Smooth muscle cell (in vitro differentiated cells): Measurements from ENCODE around the gene FHAD1. TPM values are rescaled to one million over a fixed set of nuclear protein-coding genes. Genes with fewer than 3 reads are reported as not detected.
A peak's percentile ranks its signal among the peaks of the same experiment; 100 is the strongest.

Experiments used
- DNase-seq: peaks from one replicate; lab custom pipeline; 2025; ENCODE audit not compliant: unreplicated experiment; lab: John Stamatoyannopoulos, UW
- H2AFZ ChIP-seq: fragments of 200-600 bp; sonication (generic); 2 replicates; pipeline ENCODE4 v1.6.0; 2016; ENCODE audit warnings: antibody characterized with exemption, low read depth, mild to moderate bottlenecking
- H3F3A ChIP-seq: fragments of 200-600 bp; sonication (generic); 2 replicates; pipeline ENCODE4 v1.6.0; 2017; ENCODE audit warnings: antibody characterized with exemption, low read depth
- H3K27ac ChIP-seq: fragments of 200-600 bp; sonication (generic); 2 replicates; pipeline ENCODE4 v1.5.1; 2016; ENCODE audit warnings: low read depth, mild to moderate bottlenecking
- H3K27me3 ChIP-seq: fragments of 200-600 bp; sonication (generic); 2 replicates; pipeline ENCODE4 v1.6.1; 2016; ENCODE audit warnings: low read depth, mild to moderate bottlenecking
- H3K36me3 ChIP-seq: fragments of 200-600 bp; sonication (generic); 2 replicates; pipeline ENCODE4 v1.5.1; 2016; ENCODE audit warnings: low read depth
- H3K4me1 ChIP-seq: fragments of 200-600 bp; sonication (generic); 2 replicates; pipeline ENCODE4 v1.5.1; 2016; ENCODE audit warnings: low read depth
- H3K4me2 ChIP-seq: fragments of 200-600 bp; sonication (generic); 2 replicates; pipeline ENCODE4 v1.6.0; 2016; ENCODE audit warnings: mild to moderate bottlenecking
- H3K4me3 ChIP-seq: fragments of 200-600 bp; sonication (generic); 2 replicates; pipeline ENCODE4 v1.5.1; 2016; ENCODE audit warnings: mild to moderate bottlenecking
- H3K79me2 ChIP-seq: fragments of 200-600 bp; sonication (generic); 2 replicates; pipeline ENCODE4 v1.6.0; 2016; ENCODE audit warnings: low read depth, mild to moderate bottlenecking
- H3K9ac ChIP-seq: fragments of 200-600 bp; sonication (generic); 2 replicates; pipeline ENCODE4 v1.6.0; 2016; ENCODE audit warnings: low read depth
- H3K9me3 ChIP-seq: fragments of 200-600 bp; sonication (generic); replicated peaks from 2 replicates; pipeline ENCODE4 v1.5.1; 2016; ENCODE audit warnings: low read depth
- H4K20me1 ChIP-seq: fragments of 200-600 bp; sonication (generic); 2 replicates; pipeline ENCODE4 v1.6.0; 2016; ENCODE audit warnings: low read depth
- CTCF ChIP-seq: fragments of 200-600 bp; sonication (generic); IDR thresholded peaks from 2 replicates; pipeline ENCODE4 v1.5.1; 2017; ENCODE audit warnings: borderline replicate concordance, mild to moderate bottlenecking, antibody characterized with exemption; ENCODE audit not compliant: insufficient read depth, poor library complexity, severe bottlenecking
- WGBS: methylation state at CpG from one replicate; pipeline ENCODE4 v1.1.7; 2016; ENCODE audit warnings: low lambda C conversion rate; 5-methylcytosine and 5-hydroxymethylcytosine counted together
- polyA plus RNA-seq: library from polyadenylated mRNA; unstranded; fragments of >200 nt; fragmentation: Nextera tagmentation; extraction: Ambion mirVana; gene quantifications from 2 replicates; pipeline ENCODE4 v1.2.1, GENCODE V29; 2016
- total RNA-seq: library from RNA; depleted of rRNA; stranded (reverse); fragments of >200 nt; gene quantifications from 2 replicates; pipeline ENCODE4 v1.2.3, GENCODE V29; 2014

The FHAD1 gene
- total and polyA plus RNA-seq, 2 experiments from 2014 or later, result 0.33 TPM; not detected in 1

GRCh38 chr1:15412175-15412800 lies 165.3 kb downstream of the FHAD1 start:
- Histone ChIP-seq H3K4me1 (peaks cover 10% of the 10 kb centered on the region), H3K36me3 (no peaks in the 10 kb centered on the region), H3K9me3 (no peaks in the 10 kb centered on the region), H2AFZ (no peak overlapping the region), H3K79me2 (no peaks in the 10 kb centered on the region), H3K4me2 (peak overlapping the region; percentile 94), H3K27me3 (no peaks in the 10 kb centered on the region), H3K4me3 (peak overlapping the region; percentile 89), H3F3A (peaks cover 15% of the 10 kb centered on the region), H3K27ac (no peak overlapping the region), H4K20me1 (peaks cover 40% of the 10 kb centered on the region), H3K9ac (no peak overlapping the region)
- TF ChIP-seq CTCF, result no peak
- no peak for DNase-seq
- 62% methylated on average over 16 of the region's 16 CpGs for WGBS

GRCh38 chr1:15412843-15413242 lies 165.8 kb downstream of the FHAD1 start:
- Histone ChIP-seq H3F3A (peaks cover 11% of the 10 kb centered on the region), H3K4me2 (no peak overlapping the region), H4K20me1 (peaks cover 44% of the 10 kb centered on the region), H3K4me1 (peaks cover 10% of the 10 kb centered on the region), H3K36me3 (no peaks in the 10 kb centered on the region), H3K9me3 (no peaks in the 10 kb centered on the region), H3K9ac (no peak overlapping the region), H3K27ac (no peak overlapping the region), H3K4me3 (no peak overlapping the region), H3K27me3 (no peaks in the 10 kb centered on the region), H3K79me2 (no peaks in the 10 kb centered on the region), H2AFZ (no peak overlapping the region)
- WGBS, result over 99% methylated on average over 11 of the region's 11 CpGs
- TF ChIP-seq CTCF, result no peak
- DNase-seq, result no peak

- no peaks in the 10 kb centered on the region for H3K79me2 ChIP-seq
- H3K27ac ChIP-seq, result no peak overlapping the region
- no peak overlapping the region for H3K4me3 ChIP-seq
- H3K4me1 ChIP-seq, result peaks cover 10% of the 10 kb centered on the region
- H3F3A ChIP-seq, result peaks cover 4% of the 10 kb centered on the region
- no peak overlapping the region for H2AFZ ChIP-seq
- H3K9ac ChIP-seq, result no peak overlapping the region
- no peak for DNase-seq
- no peak for TF ChIP-seq CTCF
- no peaks in the 10 kb centered on the region for H3K9me3 ChIP-seq
- H3K36me3 ChIP-seq, result no peaks in the 10 kb centered on the region
- H4K20me1 ChIP-seq, result peaks cover 44% of the 10 kb centered on the region
- no peaks in the 10 kb centered on the region for H3K27me3 ChIP-seq
- 90% methylated on average over 20 of the region's 20 CpGs for WGBS
- no peak overlapping the region for H3K4me2 ChIP-seq
These were observed 166.8 kb downstream of the FHAD1 start for GRCh38 chr1:15413563-15414444.
